ENCODE measurements around the gene F10.
"Not testable (repeated sequence)": the region's sequence is repeated elsewhere in the genome, so short reads cannot be mapped to it uniquely, and the experiment has no call there.

Gene F10

GRCh38 chr13:113153810-113154748, 31.5 kb downstream of the F10 start:
- peak; percentile 59 to 75 (median 71) for DNase-seq

- DNase-seq, result no peak
Measured at GRCh38 chr13:113155201-113155600, 32.6 kb downstream of the F10 start.

- DNase-seq, result no peak
Measured at GRCh38 chr13:113155982-113156655, 33.5 kb downstream of the F10 start.

GRCh38 chr13:113157206-113157928, 34.8 kb downstream of the F10 start:
- DNase-seq, result no peak

GRCh38 chr13:113157929-113158747, 35.5 kb downstream of the F10 start, which contains the start of gene PROZ:
PROZ (plus strand) TSS chr13:113158648; CDS start chr13:113158661, 13 bp downstream.
- no peak for DNase-seq

- no peak for DNase-seq
Measured at GRCh38 chr13:113158946-113159345, 36.3 kb downstream of the F10 start.

GRCh38 chr13:113159701-113160100, 37.1 kb downstream of the F10 start:
- no peak for DNase-seq

GRCh38 chr13:113160983-113161382, 38.4 kb downstream of the F10 start:
- DNase-seq, result no peak

GRCh38 chr13:113161433-113161832, 38.8 kb downstream of the F10 start:
- DNase-seq, result no peak

- DNase-seq, result not testable (repeated sequence)
Measured at GRCh38 chr13:113161975-113162374, 39.4 kb downstream of the F10 start.

- peak in 1 of 5 experiments; percentile 36 for DNase-seq
Measured at GRCh38 chr13:113162783-113163685, 40.4 kb downstream of the F10 start.

GRCh38 chr13:113164492-113164891, 41.9 kb downstream of the F10 start:
- no peak for DNase-seq

- no peak for DNase-seq
Measured at GRCh38 chr13:113166266-113166665, 43.7 kb downstream of the F10 start.

GRCh38 chr13:113166681-113167080, 44.1 kb downstream of the F10 start:
- no peak for DNase-seq

- DNase-seq, result no peak
Measured at GRCh38 chr13:113167155-113167554, 44.6 kb downstream of the F10 start.

GRCh38 chr13:113167575-113167974, 45.0 kb downstream of the F10 start:
- DNase-seq, result no peak

- no peak for DNase-seq
Measured at GRCh38 chr13:113168211-113168610, 45.6 kb downstream of the F10 start.

GRCh38 chr13:113169277-113170272, 47.0 kb downstream of the F10 start:
- no peak for DNase-seq

- no peak for DNase-seq
Measured at GRCh38 chr13:113170511-113170910, 47.9 kb downstream of the F10 start.
